ENCODE measurements around the gene IQCE. TPM values are rescaled to one million over a fixed set of nuclear protein-coding genes. Genes with fewer than 3 reads are reported as not detected.
A peak's percentile ranks its signal among the peaks of the same experiment; 100 is the strongest.

Gene IQCE
- total RNA-seq, 1 donor from 2014 or later = 22.2 TPM

- peaks cover 79% of the 10 kb centered on the region for H3K4me1 ChIP-seq
- H3K27ac ChIP-seq = peak overlapping the region; percentile 87
- ATAC-seq = no peak
- no peak for TF ChIP-seq CTCF (IDR thresholded peaks at IDR 0.05)
- no peak for DNase-seq
- no peaks in the 10 kb centered on the region for H3K9me3 ChIP-seq
- H3K4me3 ChIP-seq = peak overlapping the region; percentile 65
- H3K36me3 ChIP-seq = peaks cover 23% of the 10 kb centered on the region
- intact Hi-C loops (cut with DNase I) = no loop called here
- no peaks in the 10 kb centered on the region for H3K27me3 ChIP-seq
Observed at GRCh38 chr7:2522780-2523433, 35.9 kb upstream of the IQCE start.

GRCh38 chr7:2523461-2523936 is 35.3 kb upstream of the IQCE start:
- TF ChIP-seq CTCF (IDR thresholded peaks at IDR 0.05) = no peak
- ATAC-seq = peak; percentile 44
- no peaks in the 10 kb centered on the region for H3K27me3 ChIP-seq

GRCh38 chr7:2523941-2524807 is 34.6 kb upstream of the IQCE start:
- intact Hi-C loops (cut with DNase I) = no loop called here
- H3K9me3 ChIP-seq = no peaks in the 10 kb centered on the region
- peak; percentile 94 for DNase-seq
- peaks cover 80% of the 10 kb centered on the region for H3K4me1 ChIP-seq
- H3K27ac ChIP-seq = peak overlapping the region; percentile 87
- no peak for TF ChIP-seq CTCF (IDR thresholded peaks at IDR 0.05)
- ATAC-seq = peak; percentile 62
- H3K27me3 ChIP-seq = no peaks in the 10 kb centered on the region
- H3K36me3 ChIP-seq = peaks cover 23% of the 10 kb centered on the region
- H3K4me3 ChIP-seq = peak overlapping the region; percentile 65

More at GRCh38 chr7:2523461-2523936, 35.3 kb upstream of the IQCE start:
- Histone ChIP-seq H3K36me3 (peaks cover 23% of the 10 kb centered on the region), H3K4me1 (peaks cover 80% of the 10 kb centered on the region), H3K9me3 (no peaks in the 10 kb centered on the region), H3K27ac (peak overlapping the region; percentile 87), H3K4me3 (peak overlapping the region; percentile 65)
- peak; percentile 82 for DNase-seq
- intact Hi-C loops (cut with DNase I) = no loop called here

- ATAC-seq (no peak), DNase-seq (no peak)
- TF ChIP-seq CTCF (IDR thresholded peaks at IDR 0.05) = no peak
- no peak overlapping the region for H3K4me3 ChIP-seq
- intact Hi-C loops (cut with DNase I) = no loop called here
- peak overlapping the region; percentile 87 for H3K27ac ChIP-seq
- H3K4me1 ChIP-seq = peaks cover 82% of the 10 kb centered on the region
- no peaks in the 10 kb centered on the region for H3K27me3 ChIP-seq
- peaks cover 23% of the 10 kb centered on the region for H3K36me3 ChIP-seq
- no peaks in the 10 kb centered on the region for H3K9me3 ChIP-seq
Observed at GRCh38 chr7:2524808-2525657, 33.7 kb upstream of the IQCE start.
